ENCODE data around the gene MED8. TPM values are rescaled to one million over a fixed set of nuclear protein-coding genes. Genes with fewer than 3 reads are reported as not detected.

Gene MED8
- total and polyA plus RNA-seq, 10 of the 15 experiments (the other 5 are each of a cell fraction or from before 2014, with no cell fraction given) = 20.2 to 61.7 (median 39.5) TPM

DNA sequence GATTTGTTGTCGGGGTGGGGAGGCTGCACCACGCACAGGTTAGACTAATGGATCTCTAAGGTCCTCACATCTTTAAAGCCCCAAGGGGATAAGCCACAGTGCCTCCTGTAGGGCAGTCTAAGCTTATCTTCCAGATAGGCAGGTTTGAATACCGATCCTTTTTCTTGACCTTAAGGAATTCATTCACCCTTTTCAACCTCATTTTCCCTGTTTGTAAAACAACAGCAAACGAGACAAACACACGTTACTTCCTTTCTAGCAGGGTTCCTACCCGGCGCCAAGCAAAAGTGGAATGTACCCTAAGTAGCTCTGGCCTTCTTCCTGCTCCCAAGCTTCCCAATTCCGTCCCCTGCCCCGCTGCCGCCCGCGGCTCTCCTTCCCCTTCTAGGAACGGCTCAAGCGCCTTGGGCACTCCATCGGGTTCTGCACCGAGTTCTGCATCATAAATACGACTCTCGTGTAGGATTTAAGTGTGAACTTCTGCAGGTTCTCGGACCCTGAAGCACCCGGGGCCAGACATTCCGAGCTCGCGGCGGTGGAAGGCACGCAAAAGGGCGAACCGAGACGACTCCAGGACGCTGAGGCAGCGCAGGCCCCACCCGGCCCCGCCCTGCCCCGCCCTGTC is 31.4 kb downstream of the MED8 start:
- no peaks in the 10 kb centered on the region for H4K20me1 ChIP-seq (ENCODE audit: control insufficient read depth, insufficient read depth)
- ChIA-PET POLR2A (interaction anchor here (0.8 to 3.0 kb wide), 9 partner anchors 9 to 292 kb away, joined by 3 to 25 read pairs (median 5); partner anchors contain the start of genes ELOVL1, KDM4A, MED8 and SZT2), RAD21 (ENCODE audit: unreplicated experiment) (interaction anchor here (0.7 to 3.2 kb wide), 16 partner anchors 10 to 445 kb away, joined by 3 to 49 read pairs (median 6); partner anchors contain the start of gene ELOVL1), SMC1A (ENCODE audit: uncharacterized antibody, unreplicated experiment) (interaction anchor here (0.6 to 4.5 kb wide), 15 partner anchors 10 to 134 kb away, joined by 3 to 26 read pairs (median 4); partner anchors contain the start of genes ELOVL1, MED8 and SZT2), CTCF (interaction anchor here (0.8 to 3.1 kb wide), 14 partner anchors 9 to 577 kb away, joined by 3 to 44 read pairs (median 4); partner anchors contain the start of genes ELOVL1, HYI, MED8 and SZT2)
- peaks cover 8 to 13% of the 10 kb centered on the region in 2 experiments for H3K36me3 ChIP-seq (ENCODE audit: control insufficient read depth in 2 of 2, insufficient read depth in 2 of 2, low read length in 1 of 2)
- intact Hi-C loops (cut with micrococcal nuclease; ENCODE audit: unreplicated experiment) = loop anchor here (2.0 kb wide), 1 partner anchor 119 kb away; no protein-coding TSS in a partner anchor
- FAIRE-seq (peak; percentile 59), DNase-seq (ENCODE audit: low read depth, low spot score) (peak; percentile 16), ATAC-seq (peak; percentile 62)
- peak overlapping the region; percentile 96 for H3K4me2 ChIP-seq (ENCODE audit: control insufficient read depth, insufficient read depth)
- peaks cover 10% of the 10 kb centered on the region for H3K4me1 ChIP-seq (ENCODE audit: control insufficient read depth, insufficient read depth, low read length)
- peak overlapping the region; percentile 92 for H3K4me3 ChIP-seq
- peak overlapping the region; percentile 92 for H2AFZ ChIP-seq (ENCODE audit: control insufficient read depth, low read depth, low read length)
- H3K27me3 ChIP-seq (replicated peaks in 1 of 2; ENCODE audit: control insufficient read depth in 2 of 2, insufficient read depth in 2 of 2, low read length in 1 of 2) = no peaks in the 10 kb centered on the region
- in situ Hi-C loops (cut with MboI) = no loop called here
- peak overlapping the region; percentile 87 for H3K27ac ChIP-seq (ENCODE audit: control insufficient read depth, insufficient read depth)
- BruUV-seq (replicated peaks) = TSS peak; percentile 69
- 1% methylated on average over 33 of the region's 33 CpGs for WGBS (ENCODE audit: insufficient coverage, insufficient replicate concordance, low lambda C conversion rate, missing lambda C conversion rate)
- no peaks in the 10 kb centered on the region for H3K9me3 ChIP-seq (replicated peaks; ENCODE audit: control insufficient read depth, insufficient read depth, low read length)
- H3K9ac ChIP-seq (ENCODE audit: control insufficient read depth, insufficient read depth, low read length) = peak overlapping the region; percentile 95
- peaks cover 34% of the 10 kb centered on the region for H3K79me2 ChIP-seq (ENCODE audit: control insufficient read depth, insufficient read depth, low read length)
- peak; percentile 73; the same call in 1 of the 2 replicates for TF ChIP-seq IKZF1 (conservative IDR thresholded peaks at IDR 0.05)
- TF ChIP-seq SRF (IDR thresholded peaks at IDR 0.05; ENCODE audit: low read depth in 2 of 2, low read length in 2 of 2) = no peak
- peak; percentile 63 to 76 for TF ChIP-seq IKZF2 (IDR thresholded peaks at IDR 0.05)
- TF ChIP-seq FOS (IDR thresholded peaks at IDR 0.05; ENCODE audit: borderline replicate concordance, extremely low read depth, insufficient read length) = no peak
- TF ChIP-seq JUNB (IDR thresholded peaks at IDR 0.05) = no peak
- no peak for TF ChIP-seq KDM1A (IDR thresholded peaks at IDR 0.05; ENCODE audit: borderline replicate concordance)
- no peak for TF ChIP-seq POU2F2 (IDR thresholded peaks at IDR 0.05; ENCODE audit: borderline replicate concordance, low read depth, low read length)
- no peak for TF ChIP-seq ZNF274 (IDR thresholded peaks at IDR 0.05; ENCODE audit: insufficient read depth, insufficient read length)
- no peak for TF ChIP-seq SREBF1 (IDR thresholded peaks at IDR 0.05; ENCODE audit: low read length)
- TF ChIP-seq MEF2A (IDR thresholded peaks at IDR 0.05; ENCODE audit: insufficient read depth, low read depth, low read length) = no peak
- no peak for TF ChIP-seq ZNF384 (IDR thresholded peaks at IDR 0.05; ENCODE audit: borderline replicate concordance, low read depth, low read length)
- TF ChIP-seq, protein P1, sequence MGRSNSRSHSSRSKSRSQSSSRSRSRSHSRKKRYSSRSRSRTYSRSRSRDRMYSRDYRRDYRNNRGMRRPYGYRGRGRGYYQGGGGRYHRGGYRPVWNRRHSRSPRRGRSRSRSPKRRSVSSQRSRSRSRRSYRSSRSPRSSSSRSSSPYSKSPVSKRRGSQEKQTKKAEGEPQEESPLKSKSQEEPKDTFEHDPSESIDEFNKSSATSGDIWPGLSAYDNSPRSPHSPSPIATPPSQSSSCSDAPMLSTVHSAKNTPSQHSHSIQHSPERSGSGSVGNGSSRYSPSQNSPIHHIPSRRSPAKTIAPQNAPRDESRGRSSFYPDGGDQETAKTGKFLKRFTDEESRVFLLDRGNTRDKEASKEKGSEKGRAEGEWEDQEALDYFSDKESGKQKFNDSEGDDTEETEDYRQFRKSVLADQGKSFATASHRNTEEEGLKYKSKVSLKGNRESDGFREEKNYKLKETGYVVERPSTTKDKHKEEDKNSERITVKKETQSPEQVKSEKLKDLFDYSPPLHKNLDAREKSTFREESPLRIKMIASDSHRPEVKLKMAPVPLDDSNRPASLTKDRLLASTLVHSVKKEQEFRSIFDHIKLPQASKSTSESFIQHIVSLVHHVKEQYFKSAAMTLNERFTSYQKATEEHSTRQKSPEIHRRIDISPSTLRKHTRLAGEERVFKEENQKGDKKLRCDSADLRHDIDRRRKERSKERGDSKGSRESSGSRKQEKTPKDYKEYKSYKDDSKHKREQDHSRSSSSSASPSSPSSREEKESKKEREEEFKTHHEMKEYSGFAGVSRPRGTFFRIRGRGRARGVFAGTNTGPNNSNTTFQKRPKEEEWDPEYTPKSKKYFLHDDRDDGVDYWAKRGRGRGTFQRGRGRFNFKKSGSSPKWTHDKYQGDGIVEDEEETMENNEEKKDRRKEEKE (IDR thresholded peaks at IDR 0.05) = no peak
- TF ChIP-seq NR2C2 (IDR thresholded peaks at IDR 0.05; ENCODE audit: borderline replicate concordance, control insufficient read depth, insufficient read length, low read depth) = no peak
- no peak for TF ChIP-seq CHD4 (IDR thresholded peaks at IDR 0.05)
- TF ChIP-seq NFXL1 (IDR thresholded peaks at IDR 0.05; ENCODE audit: borderline replicate concordance) = no peak
- no peak; the same call in 1 of the 2 replicates for TF ChIP-seq PML (IDR thresholded peaks at IDR 0.05; ENCODE audit: low read length)
- TF ChIP-seq JUND (IDR thresholded peaks at IDR 0.05; ENCODE audit: low read depth, low read length) = no peak
- TF ChIP-seq SP1 (IDR thresholded peaks at IDR 0.05; ENCODE audit: low read depth, low read length) = no peak
- TF ChIP-seq, protein P2, sequence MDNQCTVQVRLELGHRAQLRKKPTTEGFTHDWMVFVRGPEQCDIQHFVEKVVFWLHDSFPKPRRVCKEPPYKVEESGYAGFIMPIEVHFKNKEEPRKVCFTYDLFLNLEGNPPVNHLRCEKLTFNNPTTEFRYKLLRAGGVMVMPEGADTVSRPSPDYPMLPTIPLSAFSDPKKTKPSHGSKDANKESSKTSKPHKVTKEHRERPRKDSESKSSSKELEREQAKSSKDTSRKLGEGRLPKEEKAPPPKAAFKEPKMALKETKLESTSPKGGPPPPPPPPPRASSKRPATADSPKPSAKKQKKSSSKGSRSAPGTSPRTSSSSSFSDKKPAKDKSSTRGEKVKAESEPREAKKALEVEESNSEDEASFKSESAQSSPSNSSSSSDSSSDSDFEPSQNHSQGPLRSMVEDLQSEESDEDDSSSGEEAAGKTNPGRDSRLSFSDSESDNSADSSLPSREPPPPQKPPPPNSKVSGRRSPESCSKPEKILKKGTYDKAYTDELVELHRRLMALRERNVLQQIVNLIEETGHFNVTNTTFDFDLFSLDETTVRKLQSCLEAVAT (IDR thresholded peaks at IDR 0.05) = no peak
- TF ChIP-seq MTA2 (IDR thresholded peaks at IDR 0.05; ENCODE audit: low read depth) = no peak
- no peak for TF ChIP-seq BMI1 (IDR thresholded peaks at IDR 0.05; ENCODE audit: borderline replicate concordance)
